Vagina (tissue), 2 donors: ENCODE measurements around the gene GPX4. TPM values are rescaled to one million over a fixed set of nuclear protein-coding genes. Genes with fewer than 3 reads are reported as not detected.
A peak's percentile ranks its signal among the peaks of the same experiment; 100 is the strongest.

Experiments
- DNase-seq, 2 donors: peaks; one replicate each; pipeline ENCODE4 v3.0.0-alpha.2; 2017; ENCODE audit errors: extremely low spot score in 2 of 2
- H3K27ac ChIP-seq: fragments of 200-600 bp; sonication (generic); one replicate; pipeline ENCODE4 v1.5.1; 2019
- H3K27me3 ChIP-seq: fragments of 200-600 bp; sonication (generic); one replicate; pipeline ENCODE4 v1.5.1; 2019
- H3K36me3 ChIP-seq, 2 donors: fragments of 200-600 bp; sonication (generic); one replicate each; pipeline ENCODE4 v1.5.1; 2017 to 2019
- H3K4me1 ChIP-seq: fragments of 200-600 bp; sonication (generic); one replicate; pipeline ENCODE4 v1.5.1; 2019
- H3K4me3 ChIP-seq, 2 donors: fragments of 200-600 bp; sonication (generic); 1 replicate in 1 of 2; 2 replicates in 1 of 2; pipeline ENCODE4 v1.5.1; 2016 to 2019
- H3K9me3 ChIP-seq: fragments of 200-600 bp; sonication (generic); one replicate; pipeline ENCODE4 v1.5.1; 2019
- POLR2A ChIP-seq, 2 donors: fragments of 450-650 bp; IDR thresholded peaks; one replicate each; pipeline ENCODE4 v1.6.1; 2017; ENCODE audit warnings: antibody characterized with exemption in 2 of 2, mild to moderate bottlenecking in 2 of 2, moderate library complexity in 2 of 2
- POLR2AphosphoS5 ChIP-seq, 2 donors: sonication (generic); formaldehyde crosslinking; IDR thresholded peaks; one replicate each; pipeline ENCODE4 v1.9.0; 2017; ENCODE audit warnings: antibody characterized with exemption in 2 of 2, mild to moderate bottlenecking in 2 of 2, low read depth in 1 of 2; ENCODE audit not compliant: insufficient read depth in 1 of 2
- intact Hi-C: fragments of 100-400 bp; cut with DNase I; formaldehyde crosslinking; loops from one replicate; pipeline ENCODE4 v1.15.1; 2023
- total RNA-seq: library from RNA; depleted of rRNA; stranded (reverse); fragments of >200 nt; gene quantifications from one replicate; pipeline ENCODE4 v1.2.3, GENCODE V29; 2016
- TF ChIP-seq, protein P1 (sequence below), 3 experiments: fragments of 450-650 bp in 2 of 3; fragments of 200-600 bp in 1 of 3; sonication (generic) in 1 of 3; IDR thresholded peaks; one replicate each; pipeline ENCODE4 v1.5.1; 2017 to 2019; ENCODE audit warnings: antibody characterized with exemption in 3 of 3, mild to moderate bottlenecking in 2 of 3, moderate library complexity in 2 of 3

The GPX4 gene
- total RNA-seq, 1 donor from 2014 or later, result 524 TPM

DNA sequence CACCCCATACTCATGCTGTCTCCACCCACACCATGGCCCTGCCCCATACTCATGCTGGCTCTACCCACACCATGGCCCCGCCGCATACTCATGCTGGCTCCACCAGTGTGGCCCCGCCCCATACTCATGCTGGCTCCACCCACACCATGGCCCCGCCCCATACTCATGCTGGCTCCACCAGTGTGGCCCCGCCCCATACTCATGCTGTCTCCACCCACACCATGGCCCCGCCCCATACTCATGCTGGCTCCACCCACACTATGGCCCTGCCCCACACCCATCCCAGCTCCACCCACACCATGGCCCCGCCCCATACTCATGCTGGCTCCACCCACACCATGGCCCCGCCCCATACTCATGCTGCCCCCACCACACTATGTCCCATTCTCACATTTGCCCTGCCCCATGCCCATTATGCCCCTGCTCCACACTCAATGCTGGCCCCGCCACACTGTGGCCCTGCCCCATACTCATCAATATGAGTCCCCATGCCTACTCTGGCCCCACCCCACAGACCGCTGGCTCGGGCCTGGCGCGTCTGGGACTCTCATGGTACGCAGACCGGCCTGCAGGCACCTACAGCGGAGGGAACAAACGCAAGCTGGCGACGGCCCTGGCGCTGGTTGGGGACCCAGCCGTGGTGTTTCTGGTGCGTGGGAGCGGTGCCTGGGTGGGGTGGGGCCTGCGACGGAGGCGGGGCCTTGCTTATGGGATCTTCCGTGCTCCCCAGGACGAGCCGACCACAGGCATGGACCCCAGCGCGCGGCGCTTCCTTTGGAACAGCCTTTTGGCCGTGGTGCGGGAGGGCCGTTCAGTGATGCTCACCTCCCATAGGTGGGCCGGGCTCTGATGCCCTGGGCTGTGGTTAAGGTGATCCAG lies 40.5 kb upstream of the GPX4 start:
- intact Hi-C loops, result no loop called here
- Histone ChIP-seq H3K27me3 (no peaks in the 10 kb centered on the region), H3K36me3 (peaks cover 0 to 5% of the 10 kb centered on the region in 2 donors), H3K27ac (no peak overlapping the region), H3K9me3 (peaks cover 8% of the 10 kb centered on the region), H3K4me1 (peaks cover 36% of the 10 kb centered on the region), H3K4me3 (no peak overlapping the region)
- DNase-seq, result no peak
- TF ChIP-seq, protein P1, sequence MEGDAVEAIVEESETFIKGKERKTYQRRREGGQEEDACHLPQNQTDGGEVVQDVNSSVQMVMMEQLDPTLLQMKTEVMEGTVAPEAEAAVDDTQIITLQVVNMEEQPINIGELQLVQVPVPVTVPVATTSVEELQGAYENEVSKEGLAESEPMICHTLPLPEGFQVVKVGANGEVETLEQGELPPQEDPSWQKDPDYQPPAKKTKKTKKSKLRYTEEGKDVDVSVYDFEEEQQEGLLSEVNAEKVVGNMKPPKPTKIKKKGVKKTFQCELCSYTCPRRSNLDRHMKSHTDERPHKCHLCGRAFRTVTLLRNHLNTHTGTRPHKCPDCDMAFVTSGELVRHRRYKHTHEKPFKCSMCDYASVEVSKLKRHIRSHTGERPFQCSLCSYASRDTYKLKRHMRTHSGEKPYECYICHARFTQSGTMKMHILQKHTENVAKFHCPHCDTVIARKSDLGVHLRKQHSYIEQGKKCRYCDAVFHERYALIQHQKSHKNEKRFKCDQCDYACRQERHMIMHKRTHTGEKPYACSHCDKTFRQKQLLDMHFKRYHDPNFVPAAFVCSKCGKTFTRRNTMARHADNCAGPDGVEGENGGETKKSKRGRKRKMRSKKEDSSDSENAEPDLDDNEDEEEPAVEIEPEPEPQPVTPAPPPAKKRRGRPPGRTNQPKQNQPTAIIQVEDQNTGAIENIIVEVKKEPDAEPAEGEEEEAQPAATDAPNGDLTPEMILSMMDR (IDR thresholded peaks at IDR 0.05), result no peak
- TF ChIP-seq POLR2A (IDR thresholded peaks at IDR 0.05) (no peak), POLR2AphosphoS5 (IDR thresholded peaks at IDR 0.05; ENCODE audit: insufficient read depth in 1 of 2, low read depth in 1 of 2) (no peak)

DNA sequence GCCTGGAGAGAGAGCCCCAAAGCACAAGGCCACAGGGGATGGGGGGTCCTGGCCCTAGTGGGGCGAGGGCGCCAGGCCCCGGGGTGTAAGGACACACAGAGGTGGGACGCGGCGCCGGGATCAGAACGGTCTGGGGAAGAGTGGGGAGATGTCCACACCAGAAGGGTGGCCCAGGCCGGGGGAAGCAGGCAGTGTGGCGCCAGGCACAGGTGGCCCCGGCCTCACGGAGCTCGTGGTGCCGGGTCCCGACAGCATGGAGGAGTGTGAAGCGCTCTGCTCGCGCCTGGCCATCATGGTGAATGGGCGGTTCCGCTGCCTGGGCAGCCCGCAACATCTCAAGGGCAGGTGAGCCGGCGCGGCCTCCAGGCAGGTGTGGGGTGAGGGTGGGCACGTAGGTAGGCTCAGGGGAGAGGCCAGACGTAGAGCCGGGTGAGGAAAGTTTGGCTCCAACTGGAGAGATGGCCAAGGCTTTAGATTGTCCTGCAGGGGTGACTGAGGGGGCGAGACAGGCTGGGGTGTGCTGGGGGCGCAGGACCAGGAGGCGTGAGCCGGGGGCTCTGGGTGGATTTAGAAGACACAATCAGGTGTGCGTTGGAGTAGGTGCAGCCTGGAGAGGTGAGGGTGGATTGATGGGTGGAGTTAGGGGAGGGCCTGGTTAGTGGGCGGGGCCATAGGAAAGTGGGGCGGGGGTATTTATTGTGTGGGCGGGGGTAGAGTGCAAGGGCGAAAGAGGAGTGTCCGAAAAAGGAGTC lies 39.7 kb upstream of the GPX4 start:
- DNase-seq, result no peak
- Histone ChIP-seq H3K27ac (no peak overlapping the region), H3K9me3 (no peaks in the 10 kb centered on the region), H3K36me3 (no peaks in the 10 kb centered on the region), H3K4me3 (no peak overlapping the region), H3K27me3 (no peaks in the 10 kb centered on the region), H3K4me1 (peaks cover 36% of the 10 kb centered on the region)
- TF ChIP-seq POLR2A (IDR thresholded peaks at IDR 0.05) (no peak), POLR2AphosphoS5 (IDR thresholded peaks at IDR 0.05; ENCODE audit: insufficient read depth in 1 of 2, low read depth in 1 of 2) (no peak)
- TF ChIP-seq, protein P1 (IDR thresholded peaks at IDR 0.05), result no peak
- intact Hi-C loops, result no loop called here

DNA sequence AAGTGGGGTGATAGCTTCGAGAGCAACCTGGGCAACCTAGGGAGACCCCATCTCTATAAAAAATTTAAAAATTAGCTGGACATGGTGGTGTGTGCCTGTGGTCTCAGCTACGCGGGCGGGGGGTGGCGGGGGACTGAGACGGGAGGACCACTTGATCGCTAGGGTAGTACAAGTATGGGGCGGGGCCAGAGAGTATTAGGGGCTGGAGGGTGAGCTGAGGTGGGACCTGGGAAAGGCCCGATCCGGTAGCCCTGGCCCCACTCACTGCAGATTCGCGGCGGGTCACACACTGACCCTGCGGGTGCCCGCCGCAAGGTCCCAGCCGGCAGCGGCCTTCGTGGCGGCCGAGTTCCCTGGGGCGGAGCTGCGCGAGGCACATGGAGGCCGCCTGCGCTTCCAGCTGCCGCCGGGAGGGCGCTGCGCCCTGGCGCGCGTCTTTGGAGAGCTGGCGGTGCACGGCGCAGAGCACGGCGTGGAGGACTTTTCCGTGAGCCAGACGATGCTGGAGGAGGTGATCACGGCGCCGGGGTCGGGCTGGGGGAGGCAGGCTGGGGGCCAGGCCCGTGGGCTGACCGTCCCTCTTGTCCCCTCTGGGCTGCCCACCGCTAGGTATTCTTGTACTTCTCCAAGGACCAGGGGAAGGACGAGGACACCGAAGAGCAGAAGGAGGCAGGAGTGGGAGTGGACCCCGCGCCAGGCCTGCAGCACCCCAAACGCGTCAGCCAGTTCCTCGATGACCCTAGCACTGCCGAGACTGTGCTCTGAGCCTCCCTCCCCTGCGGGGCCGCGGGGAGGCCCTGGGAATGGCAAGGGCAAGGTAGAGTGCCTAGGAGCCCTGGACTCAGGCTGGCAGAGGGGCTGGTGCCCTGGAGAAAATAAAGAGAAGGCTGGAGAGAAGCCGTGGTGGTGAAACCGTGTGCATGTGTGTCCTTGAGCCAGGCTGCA lies 38.9 kb upstream of the GPX4 start:
- Histone ChIP-seq H3K27me3 (no peaks in the 10 kb centered on the region), H3K4me3 (no peak overlapping the region), H3K4me1 (peaks cover 44% of the 10 kb centered on the region), H3K36me3 (no peaks in the 10 kb centered on the region), H3K9me3 (no peaks in the 10 kb centered on the region), H3K27ac (no peak overlapping the region)
- TF ChIP-seq, protein P1 (IDR thresholded peaks at IDR 0.05), result peak; percentile 6 to 51 (median 40)
- TF ChIP-seq POLR2AphosphoS5 (IDR thresholded peaks at IDR 0.05; ENCODE audit: insufficient read depth in 1 of 2, low read depth in 1 of 2), result no peak
- DNase-seq, result no peak
- intact Hi-C loops, result no loop called here

DNA sequence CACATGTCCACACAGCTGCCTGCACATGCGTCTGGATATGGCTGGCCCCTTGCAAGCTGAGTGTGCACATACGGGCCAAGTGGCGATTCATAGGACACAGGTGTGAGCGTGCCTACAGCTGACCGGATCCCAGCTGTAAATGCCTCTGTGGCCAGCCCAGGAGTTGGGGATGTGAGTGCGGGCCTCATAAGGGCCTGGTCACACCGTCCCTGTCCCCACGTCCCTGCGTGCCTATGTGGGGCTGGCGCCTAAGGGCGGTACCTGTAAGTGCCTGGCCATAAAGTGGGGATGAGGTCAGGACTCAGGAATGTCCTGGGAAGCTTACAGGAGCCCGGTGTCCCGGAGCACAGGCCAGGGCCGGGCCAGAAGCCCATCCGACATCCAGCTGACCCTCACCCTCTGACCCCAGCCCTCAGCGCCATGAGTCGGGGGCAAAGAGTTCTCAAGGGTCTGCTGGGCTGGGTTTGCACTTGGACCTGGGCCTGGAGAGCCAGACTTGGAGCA lies 38.1 kb upstream of the GPX4 start:
- Histone ChIP-seq H3K27me3 (no peaks in the 10 kb centered on the region), H3K9me3 (no peaks in the 10 kb centered on the region), H3K4me3 (no peak overlapping the region), H3K4me1 (peaks cover 51% of the 10 kb centered on the region), H3K27ac (no peak overlapping the region), H3K36me3 (no peaks in the 10 kb centered on the region)
- intact Hi-C loops, result no loop called here
- TF ChIP-seq POLR2A (IDR thresholded peaks at IDR 0.05) (no peak), POLR2AphosphoS5 (IDR thresholded peaks at IDR 0.05; ENCODE audit: insufficient read depth in 1 of 2, low read depth in 1 of 2) (no peak)
- TF ChIP-seq, protein P1 (IDR thresholded peaks at IDR 0.05), result no peak
- no peak for DNase-seq
